Tibial nerve (tissue), 4 donors: ENCODE measurements around the gene GPC6. TPM values are rescaled to one million over a fixed set of nuclear protein-coding genes. Genes with fewer than 3 reads are reported as not detected.
"Not testable (repeated sequence)": the region's sequence is repeated elsewhere in the genome, so short reads cannot be mapped to it uniquely, and the experiment has no call there.

Experiments
- DNase-seq, 2 donors: peaks; one replicate each; pipeline ENCODE4 v3.0.0-alpha.2; 2019; ENCODE audit warnings: low spot score in 2 of 2
- H3K27ac ChIP-seq, 4 donors: fragments of 200-600 bp; sonication (generic) in 3 of 4; one replicate each; pipeline ENCODE4 v1.5.1; 2017 to 2019; ENCODE audit warnings: mild to moderate bottlenecking in 1 of 4
- H3K27me3 ChIP-seq, 2 donors: fragments of 200-600 bp; sonication (generic) in 1 of 2; one replicate each; pipeline versions ENCODE4 v1.5.1 to v1.6.0; 2017 to 2019
- H3K36me3 ChIP-seq, 3 donors: fragments of 200-600 bp; sonication (generic); one replicate each; pipeline ENCODE4 v1.5.1; 2018 to 2019
- H3K4me1 ChIP-seq, 4 donors: fragments of 200-600 bp; sonication (generic) in 3 of 4; one replicate each; pipeline ENCODE4 v1.5.1; 2017 to 2019
- H3K4me3 ChIP-seq, 4 donors: fragments of 200-600 bp; sonication (generic) in 3 of 4; one replicate each; pipeline ENCODE4 v1.5.1; 2017 to 2019; ENCODE audit warnings: mild to moderate bottlenecking in 1 of 4, moderate library complexity in 1 of 4
- H3K9me3 ChIP-seq, 4 donors: fragments of 200-600 bp; sonication (generic) in 3 of 4; one replicate each; pipeline ENCODE4 v1.5.1; 2017 to 2019
- CTCF ChIP-seq, 5 experiments: fragments of 200-600 bp in 3 of 5; fragments of 450-650 bp in 2 of 5; sonication (generic) in 3 of 5; IDR thresholded peaks; one replicate each; pipeline ENCODE4 v1.5.1; 2016 to 2019; ENCODE audit warnings: antibody characterized with exemption in 5 of 5, mild to moderate bottlenecking in 3 of 5, moderate library complexity in 2 of 5
- EP300 ChIP-seq, 2 donors: sonication (generic); formaldehyde crosslinking; IDR thresholded peaks; one replicate each; pipeline ENCODE4 v1.6.1; 2017; ENCODE audit warnings: antibody characterized with exemption in 2 of 2, mild to moderate bottlenecking in 1 of 2
- POLR2A ChIP-seq, 2 donors: fragments of 450-650 bp; IDR thresholded peaks; one replicate each; pipeline ENCODE4 v1.6.1; 2017; ENCODE audit warnings: antibody characterized with exemption in 2 of 2, mild to moderate bottlenecking in 2 of 2, moderate library complexity in 2 of 2
- WGBS, 2 donors: methylation state at CpG; one replicate each; pipeline ENCODE4 v1.1.5; 2018; 5-methylcytosine and 5-hydroxymethylcytosine counted together
- total RNA-seq, 4 donors: library from RNA; depleted of rRNA; stranded (reverse); fragments of >200 nt; gene quantifications; one replicate each; pipeline ENCODE4 v1.1.0, GENCODE V29; 2016

Gene GPC6
- total RNA-seq, 4 donors from 2014 or later = 21.9 to 39.5 (median 29.8) TPM

DNA sequence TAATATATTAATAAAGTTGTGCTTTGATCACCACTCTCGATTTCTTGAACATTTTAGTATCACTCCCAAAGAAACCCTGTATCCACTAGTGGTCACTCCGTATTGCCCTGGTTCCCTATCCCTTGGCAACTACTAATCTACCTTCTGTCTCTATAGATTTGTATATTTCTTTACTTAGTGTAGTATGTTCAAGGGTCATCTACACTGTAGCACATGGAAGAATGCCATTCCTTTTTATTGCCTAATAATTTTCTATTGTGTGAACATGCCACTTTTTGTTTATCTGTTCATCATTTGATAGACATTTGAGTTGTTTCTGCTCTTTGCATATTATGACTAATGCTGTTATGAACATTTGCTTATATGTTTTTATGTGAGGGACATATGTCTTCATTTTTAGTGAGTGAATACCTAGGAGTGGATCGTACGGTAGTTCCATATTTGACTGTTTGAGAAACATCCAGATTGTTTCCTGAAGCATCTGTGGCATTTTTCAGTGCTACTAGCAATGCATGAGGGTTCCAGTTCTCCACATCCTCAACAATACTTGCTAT lies 254.0 kb downstream of the GPC6 start:
- TF ChIP-seq CTCF (IDR thresholded peaks at IDR 0.05) (no peak), EP300 (IDR thresholded peaks at IDR 0.05) (no peak), POLR2A (IDR thresholded peaks at IDR 0.05) (no peak)

DNA sequence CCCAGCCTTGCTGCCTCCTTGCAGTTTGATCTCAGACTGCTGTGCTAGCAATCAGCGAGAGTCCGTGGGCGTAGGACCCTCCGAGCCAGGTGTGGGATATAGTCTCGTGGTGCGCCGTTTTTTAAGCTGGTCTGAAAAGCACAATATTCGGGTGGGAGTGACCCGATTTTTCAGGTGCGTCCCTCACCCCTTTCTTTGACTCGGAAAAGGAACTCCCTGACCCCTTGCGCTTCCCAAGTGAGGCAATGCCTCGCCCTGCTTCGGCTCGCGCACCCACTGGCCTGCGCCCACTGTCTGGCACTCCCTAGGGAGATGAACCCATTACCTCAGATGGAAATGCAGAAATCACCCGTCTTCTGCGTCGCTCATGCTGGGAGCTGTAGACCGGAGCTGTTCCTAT lies 269.5 kb downstream of the GPC6 start:
- not testable (repeated sequence) for H3K27me3 ChIP-seq, H3K36me3 ChIP-seq, H3K27ac ChIP-seq, H3K4me1 ChIP-seq, DNase-seq, H3K9me3 ChIP-seq, H3K4me3 ChIP-seq
- WGBS, 2 donors = 84 to 87% methylated on average over 21 of the region's 21 CpGs

More for the DNA sequence above, 254.0 kb downstream of the GPC6 start:
- H3K4me1 ChIP-seq = no peaks in the 10 kb centered on the region
- WGBS, 2 donors = 68 to 82% methylated on average over 4 of the region's 4 CpGs
- H3K4me3 ChIP-seq = no peak overlapping the region
- H3K27me3 ChIP-seq = no peaks in the 10 kb centered on the region
- no peaks in the 10 kb centered on the region for H3K36me3 ChIP-seq
- H3K27ac ChIP-seq = no peak overlapping the region
- no peak for DNase-seq
- H3K9me3 ChIP-seq = no peaks in the 10 kb centered on the region

GRCh38 chr13:93496985-93497673 lies 270.5 kb downstream of the GPC6 start:
- peaks cover 0 to 4% (median 0%) of the 10 kb centered on the region in 4 donors for H3K4me1 ChIP-seq
- peaks cover 0 to 7% (median 0%) of the 10 kb centered on the region in 4 donors for H3K9me3 ChIP-seq
- no peak overlapping the region for H3K4me3 ChIP-seq
- H3K27ac ChIP-seq = no peak overlapping the region
- DNase-seq = no peak
- TF ChIP-seq EP300 (IDR thresholded peaks at IDR 0.05) = no peak
- no peak for TF ChIP-seq CTCF (IDR thresholded peaks at IDR 0.05)
- no peak for TF ChIP-seq POLR2A (IDR thresholded peaks at IDR 0.05)
- H3K36me3 ChIP-seq = no peaks in the 10 kb centered on the region
- H3K27me3 ChIP-seq = no peaks in the 10 kb centered on the region
- 66 to 73% methylated on average over 8 of the region's 8 CpGs for WGBS, 2 donors

DNA sequence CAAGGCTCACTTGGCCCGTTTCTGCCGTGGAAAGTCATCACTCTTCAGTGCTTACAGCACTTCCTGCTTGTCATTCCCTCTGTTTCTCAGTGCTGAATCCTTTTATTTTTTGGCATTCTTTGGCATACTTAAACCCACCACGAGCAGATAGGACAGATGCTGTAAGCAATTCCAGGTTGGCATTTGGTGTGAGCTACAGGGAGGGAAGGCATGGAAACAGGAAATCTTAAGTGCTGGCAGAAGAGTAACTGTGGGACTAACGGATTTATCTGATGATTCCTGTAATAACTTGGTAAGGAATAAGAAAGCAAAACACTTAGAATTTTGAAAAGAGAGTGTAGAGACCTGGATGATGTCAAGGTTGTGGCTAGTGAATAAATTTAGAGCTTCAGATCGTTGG lies 273.4 kb downstream of the GPC6 start:
- H3K27ac ChIP-seq = no peak overlapping the region
- WGBS, 2 donors = 43 to 45% methylated on average over 5 of the region's 5 CpGs
- peaks cover 0 to 4% (median 0%) of the 10 kb centered on the region in 4 donors for H3K4me1 ChIP-seq
- no peaks in the 10 kb centered on the region for H3K36me3 ChIP-seq
- no peaks in the 10 kb centered on the region for H3K27me3 ChIP-seq
- peaks cover 0 to 3% (median 0%) of the 10 kb centered on the region in 4 donors for H3K9me3 ChIP-seq
- TF ChIP-seq POLR2A (IDR thresholded peaks at IDR 0.05) (no peak), CTCF (IDR thresholded peaks at IDR 0.05) (no peak), EP300 (IDR thresholded peaks at IDR 0.05) (no peak)
- no peak overlapping the region for H3K4me3 ChIP-seq
- no peak for DNase-seq

GRCh38 chr13:93502071-93502470 lies 275.5 kb downstream of the GPC6 start:
- TF ChIP-seq CTCF (IDR thresholded peaks at IDR 0.05) (no peak), POLR2A (IDR thresholded peaks at IDR 0.05) (no peak), EP300 (IDR thresholded peaks at IDR 0.05) (no peak)
- Histone ChIP-seq H3K27ac (no peak overlapping the region), H3K36me3 (no peaks in the 10 kb centered on the region), H3K27me3 (no peaks in the 10 kb centered on the region), H3K9me3 (no peaks in the 10 kb centered on the region), H3K4me1 (peaks cover 0 to 4% (median 0%) of the 10 kb centered on the region in 4 donors), H3K4me3 (no peak overlapping the region)
- no peak for DNase-seq
- WGBS, 2 donors = 85 to 93% methylated on average over 1 of the region's 1 CpG
